ENCODE data around the gene CHCHD6.

The CHCHD6 gene

DNA sequence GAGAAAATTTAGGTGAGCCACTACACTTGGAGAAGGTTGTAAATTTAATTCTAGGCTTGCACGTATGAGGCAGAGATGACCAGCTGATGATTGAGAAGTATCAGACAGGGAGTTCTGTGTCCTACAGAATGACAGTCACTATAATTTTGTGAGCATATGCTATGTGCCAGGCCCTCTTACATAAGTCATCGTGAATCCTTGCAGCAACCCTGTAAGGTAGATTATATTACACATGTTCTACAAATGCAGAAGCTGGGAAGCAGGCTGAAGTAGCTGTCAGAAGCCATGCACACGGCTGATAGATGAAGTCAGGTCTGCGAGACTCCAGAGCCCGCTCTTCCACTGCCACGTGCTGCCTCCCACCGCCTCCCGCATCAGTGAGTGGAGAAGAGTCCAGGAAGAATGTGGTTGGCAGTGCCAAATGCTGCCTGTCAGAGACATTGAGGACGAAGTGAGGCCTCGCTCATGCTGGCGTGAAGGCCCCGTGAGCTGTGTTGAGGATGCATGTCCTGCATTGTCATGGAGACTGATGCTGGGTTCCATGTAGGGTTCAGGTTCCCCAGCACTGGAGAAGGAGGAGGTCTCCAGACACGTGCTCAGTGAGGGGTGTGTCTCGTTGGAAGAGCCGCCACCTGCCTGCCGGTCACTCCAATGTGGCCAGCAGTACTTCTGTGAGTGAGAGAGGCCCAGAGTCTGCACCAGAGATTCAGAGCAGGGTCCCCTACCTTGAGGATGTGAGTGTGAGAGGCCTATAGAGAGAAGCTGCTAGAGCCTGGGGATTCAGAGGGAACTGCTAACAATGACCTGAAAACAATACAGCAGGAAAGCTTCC lies 155.6 kb downstream of the CHCHD6 start:
- H3K14ac ChIP-seq (ENCODE audit: low read length) = no peak overlapping the region
- H2AK5ac ChIP-seq (ENCODE audit: low read depth, low read length) = peak overlapping the region; percentile 65
- peak overlapping the region; percentile 32 for H3K18ac ChIP-seq (ENCODE audit: low read length)
- peaks cover 0 to 4% of the 10 kb centered on the region in 2 donors for H3K9me3 ChIP-seq (replicated peaks in 1 of 2; ENCODE audit: control insufficient read depth in 2 of 2, insufficient read depth in 1 of 2, low read depth in 1 of 2, low read length in 2 of 2)
- no peak overlapping the region for H4K8ac ChIP-seq (ENCODE audit: low read depth, low read length)
- no peak overlapping the region for H3K27ac ChIP-seq (replicated peaks; ENCODE audit: low read length)
- no peak overlapping the region for H3K9ac ChIP-seq (ENCODE audit: low read depth, low read length, poor library complexity)
- H2BK120ac ChIP-seq (ENCODE audit: low read depth, low read length) = no peak overlapping the region
- no peak overlapping the region for H3K4me3 ChIP-seq (ENCODE audit: low read length in 2 of 2)
- H3K4me2 ChIP-seq (ENCODE audit: insufficient read depth, low read length, poor library complexity, severe bottlenecking) = no peak overlapping the region
- peaks cover 0 to 12% of the 10 kb centered on the region in 2 donors for H3K4me1 ChIP-seq (ENCODE audit: control insufficient read depth in 2 of 2, insufficient read depth in 1 of 2, low read depth in 1 of 2, low read length in 2 of 2)
- no peak for DNase-seq (ENCODE audit: low spot score)
- no peak overlapping the region for H3K23ac ChIP-seq (ENCODE audit: low read depth, low read length, poor library complexity)
- H3K36me3 ChIP-seq (replicated peaks in 1 of 2; ENCODE audit: control insufficient read depth in 2 of 2, insufficient read depth in 2 of 2, low read length in 2 of 2) = peaks cover 0 to 1% of the 10 kb centered on the region in 2 donors
- peak overlapping the region; percentile 34 for H2BK15ac ChIP-seq (ENCODE audit: low read length)
- H2BK12ac ChIP-seq (ENCODE audit: low read length) = peak overlapping the region; percentile 4
- H2AFZ ChIP-seq (ENCODE audit: low read length) = no peak overlapping the region
- no peak overlapping the region for H4K91ac ChIP-seq (ENCODE audit: low read depth, low read length, poor library complexity)
- no CpG with 5 or more reads among the region's 16 CpGs for whole genome bisulfite sequencing, 2 donors (ENCODE audit: extremely low coverage in 2 of 2, insufficient read length in 2 of 2, insufficient replicate concordance in 1 of 2)
- H3K4ac ChIP-seq (ENCODE audit: low read length) = no peak overlapping the region
- H2BK5ac ChIP-seq (ENCODE audit: low read length) = no peak overlapping the region
- no peaks in the 10 kb centered on the region for H3K27me3 ChIP-seq (ENCODE audit: control insufficient read depth in 3 of 3, insufficient read depth in 3 of 3, low read depth in 1 of 3, low read length in 3 of 3)
- no peaks in the 10 kb centered on the region for H3K79me1 ChIP-seq (ENCODE audit: low read depth, low read length)

DNA sequence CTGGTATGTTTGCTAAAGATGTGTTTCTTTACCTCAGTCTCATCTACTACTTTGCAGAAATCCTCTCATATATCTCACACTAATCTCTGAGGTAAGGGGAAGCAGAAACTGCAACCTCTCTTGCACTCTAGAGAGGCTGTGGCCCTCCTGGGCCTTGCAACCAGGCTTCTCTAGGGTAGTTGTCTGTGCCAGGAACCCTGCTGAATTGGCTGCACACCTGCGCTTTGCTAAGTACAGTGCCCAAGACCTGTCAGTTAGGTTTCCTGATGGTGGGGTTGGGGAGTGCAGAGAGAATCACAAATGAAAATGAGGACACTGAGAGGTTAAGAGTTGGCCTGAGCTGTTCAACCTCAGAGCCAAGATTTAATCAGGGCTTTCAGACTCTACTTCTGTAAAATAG lies 161.7 kb downstream of the CHCHD6 start:
- Histone ChIP-seq H4K91ac (ENCODE audit: low read depth, low read length, poor library complexity) (no peak overlapping the region), H3K23ac (ENCODE audit: low read depth, low read length, poor library complexity) (no peak overlapping the region), H2AFZ (ENCODE audit: low read length) (no peak overlapping the region), H3K4me3 (ENCODE audit: low read length in 2 of 2) (no peak overlapping the region), H3K27ac (replicated peaks; ENCODE audit: low read length) (no peak overlapping the region), H3K9me3 (replicated peaks in 1 of 2; ENCODE audit: control insufficient read depth in 2 of 2, insufficient read depth in 1 of 2, low read depth in 1 of 2, low read length in 2 of 2) (peaks cover 0 to 4% of the 10 kb centered on the region in 2 donors), H2BK15ac (ENCODE audit: low read length) (no peak overlapping the region), H4K8ac (ENCODE audit: low read depth, low read length) (no peak overlapping the region), H3K14ac (ENCODE audit: low read length) (peak overlapping the region; percentile 78), H2BK12ac (ENCODE audit: low read length) (no peak overlapping the region), H3K4me1 (ENCODE audit: control insufficient read depth in 2 of 2, insufficient read depth in 1 of 2, low read depth in 1 of 2, low read length in 2 of 2) (no peaks in the 10 kb centered on the region), H3K18ac (ENCODE audit: low read length) (no peak overlapping the region), H3K4me2 (ENCODE audit: insufficient read depth, low read length, poor library complexity, severe bottlenecking) (no peak overlapping the region), H3K27me3 (ENCODE audit: control insufficient read depth in 3 of 3, insufficient read depth in 3 of 3, low read depth in 1 of 3, low read length in 3 of 3) (no peaks in the 10 kb centered on the region), H3K36me3 (replicated peaks in 1 of 2; ENCODE audit: control insufficient read depth in 2 of 2, insufficient read depth in 2 of 2, low read length in 2 of 2) (peaks cover 0 to 2% of the 10 kb centered on the region in 2 donors), H3K79me1 (ENCODE audit: low read depth, low read length) (no peaks in the 10 kb centered on the region), H3K4ac (ENCODE audit: low read length) (no peak overlapping the region), H2BK120ac (ENCODE audit: low read depth, low read length) (no peak overlapping the region), H2AK5ac (ENCODE audit: low read depth, low read length) (no peak overlapping the region), H3K9ac (ENCODE audit: low read depth, low read length, poor library complexity) (no peak overlapping the region), H2BK5ac (ENCODE audit: low read length) (no peak overlapping the region)
- no peak for DNase-seq (ENCODE audit: low spot score)
- WGBS, 2 donors (ENCODE audit: extremely low coverage in 2 of 2, insufficient read length in 2 of 2, insufficient replicate concordance in 1 of 2) = no CpG with 5 or more reads among the region's 1 CpG

- H3K4me3 ChIP-seq (ENCODE audit: low read length in 2 of 2) = no peak overlapping the region
- peaks cover 0 to 2% of the 10 kb centered on the region in 2 donors for H3K36me3 ChIP-seq (replicated peaks in 1 of 2; ENCODE audit: control insufficient read depth in 2 of 2, insufficient read depth in 2 of 2, low read length in 2 of 2)
- H3K23ac ChIP-seq (ENCODE audit: low read depth, low read length, poor library complexity) = no peak overlapping the region
- no peaks in the 10 kb centered on the region for H3K79me1 ChIP-seq (ENCODE audit: low read depth, low read length)
- H4K91ac ChIP-seq (ENCODE audit: low read depth, low read length, poor library complexity) = no peak overlapping the region
- no CpG with 5 or more reads among the region's 3 CpGs for WGBS, 2 donors (ENCODE audit: extremely low coverage in 2 of 2, insufficient read length in 2 of 2, insufficient replicate concordance in 1 of 2)
- H2BK15ac ChIP-seq (ENCODE audit: low read length) = no peak overlapping the region
- peaks cover 0 to 4% of the 10 kb centered on the region in 2 donors for H3K9me3 ChIP-seq (replicated peaks in 1 of 2; ENCODE audit: control insufficient read depth in 2 of 2, insufficient read depth in 1 of 2, low read depth in 1 of 2, low read length in 2 of 2)
- no peak overlapping the region for H3K9ac ChIP-seq (ENCODE audit: low read depth, low read length, poor library complexity)
- no peak overlapping the region for H3K27ac ChIP-seq (replicated peaks; ENCODE audit: low read length)
- no peak overlapping the region for H3K4ac ChIP-seq (ENCODE audit: low read length)
- H3K18ac ChIP-seq (ENCODE audit: low read length) = no peak overlapping the region
- H2AFZ ChIP-seq (ENCODE audit: low read length) = no peak overlapping the region
- DNase-seq (ENCODE audit: low spot score) = no peak
- H3K4me1 ChIP-seq (ENCODE audit: control insufficient read depth in 2 of 2, insufficient read depth in 1 of 2, low read depth in 1 of 2, low read length in 2 of 2) = no peaks in the 10 kb centered on the region
- H3K14ac ChIP-seq (ENCODE audit: low read length) = no peak overlapping the region
- no peak overlapping the region for H2AK5ac ChIP-seq (ENCODE audit: low read depth, low read length)
- H4K8ac ChIP-seq (ENCODE audit: low read depth, low read length) = no peak overlapping the region
- no peaks in the 10 kb centered on the region for H3K27me3 ChIP-seq (ENCODE audit: control insufficient read depth in 3 of 3, insufficient read depth in 3 of 3, low read depth in 1 of 3, low read length in 3 of 3)
- no peak overlapping the region for H2BK12ac ChIP-seq (ENCODE audit: low read length)
- no peak overlapping the region for H2BK120ac ChIP-seq (ENCODE audit: low read depth, low read length)
- H2BK5ac ChIP-seq (ENCODE audit: low read length) = no peak overlapping the region
- no peak overlapping the region for H3K4me2 ChIP-seq (ENCODE audit: insufficient read depth, low read length, poor library complexity, severe bottlenecking)
Observed at GRCh38 chr3:126866175-126866759, 162.2 kb downstream of the CHCHD6 start.

DNA sequence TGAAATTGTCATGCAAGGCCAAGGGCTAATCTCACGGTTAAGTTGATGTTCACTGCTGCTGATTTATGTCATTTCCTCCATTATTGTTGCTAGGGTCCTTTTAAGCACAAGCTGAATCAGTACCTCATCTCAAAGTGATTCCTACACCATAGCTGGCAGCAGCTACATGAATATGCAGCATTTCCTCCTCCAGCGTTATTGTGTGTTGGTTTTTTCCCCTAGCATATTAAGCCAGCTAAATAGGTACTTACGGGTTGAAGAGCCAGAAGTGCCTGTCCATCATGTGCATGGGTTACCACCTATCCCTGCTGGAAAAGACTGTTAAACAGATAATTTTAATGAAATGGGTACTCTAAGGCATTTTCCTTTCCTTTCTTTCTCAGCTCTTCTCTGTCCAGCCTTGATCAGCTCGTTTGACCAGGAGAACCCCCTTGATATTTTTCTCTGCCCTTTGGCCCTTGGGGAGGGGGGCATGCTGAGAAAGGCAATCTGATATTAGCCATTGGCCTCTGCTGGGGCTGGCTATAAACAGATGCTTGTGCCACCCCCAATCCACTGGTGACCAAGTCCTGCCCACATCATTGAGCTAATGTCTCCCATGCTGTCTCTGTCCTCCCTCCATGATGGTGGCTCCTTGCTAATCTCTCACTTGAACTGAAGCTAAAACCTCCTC lies 163.3 kb downstream of the CHCHD6 start:
- H3K27ac ChIP-seq (replicated peaks; ENCODE audit: low read length) = no peak overlapping the region
- no peak for DNase-seq (ENCODE audit: low spot score)
- H3K4me3 ChIP-seq (ENCODE audit: low read length in 2 of 2) = no peak overlapping the region

More for the DNA sequence above, 163.3 kb downstream of the CHCHD6 start:
- Histone ChIP-seq H3K23ac (ENCODE audit: low read depth, low read length, poor library complexity) (no peak overlapping the region), H2BK12ac (ENCODE audit: low read length) (no peak overlapping the region), H3K9ac (ENCODE audit: low read depth, low read length, poor library complexity) (no peak overlapping the region), H3K4ac (ENCODE audit: low read length) (no peak overlapping the region), H2BK5ac (ENCODE audit: low read length) (no peak overlapping the region), H4K8ac (ENCODE audit: low read depth, low read length) (no peak overlapping the region), H3K4me1 (ENCODE audit: control insufficient read depth in 2 of 2, insufficient read depth in 1 of 2, low read depth in 1 of 2, low read length in 2 of 2) (no peaks in the 10 kb centered on the region), H3K27me3 (ENCODE audit: control insufficient read depth in 3 of 3, insufficient read depth in 3 of 3, low read depth in 1 of 3, low read length in 3 of 3) (no peaks in the 10 kb centered on the region), H2BK15ac (ENCODE audit: low read length) (no peak overlapping the region), H3K79me1 (ENCODE audit: low read depth, low read length) (no peaks in the 10 kb centered on the region), H2BK120ac (ENCODE audit: low read depth, low read length) (no peak overlapping the region), H3K14ac (ENCODE audit: low read length) (no peak overlapping the region), H3K36me3 (replicated peaks in 1 of 2; ENCODE audit: control insufficient read depth in 2 of 2, insufficient read depth in 2 of 2, low read length in 2 of 2) (peaks cover 0 to 2% of the 10 kb centered on the region in 2 donors), H2AFZ (ENCODE audit: low read length) (no peak overlapping the region), H2AK5ac (ENCODE audit: low read depth, low read length) (no peak overlapping the region), H3K4me2 (ENCODE audit: insufficient read depth, low read length, poor library complexity, severe bottlenecking) (no peak overlapping the region), H3K9me3 (replicated peaks in 1 of 2; ENCODE audit: control insufficient read depth in 2 of 2, insufficient read depth in 1 of 2, low read depth in 1 of 2, low read length in 2 of 2) (peaks cover 0 to 4% of the 10 kb centered on the region in 2 donors), H4K91ac (ENCODE audit: low read depth, low read length, poor library complexity) (no peak overlapping the region), H3K18ac (ENCODE audit: low read length) (no peak overlapping the region)
- WGBS, 2 donors (ENCODE audit: extremely low coverage in 2 of 2, insufficient read length in 2 of 2, insufficient replicate concordance in 1 of 2) = no CpG with 5 or more reads among the region's 4 CpGs
